DMS153 treated with DMSO at 0.1 percent for 48 hours (cell line): ENCODE results near the gene ANXA7.
"Not testable (repeated sequence)": the region's sequence is repeated elsewhere in the genome, so short reads cannot be mapped to it uniquely, and the experiment has no call there.

Source experiments
- DNase-seq: peaks from one replicate; lab custom pipeline; 2025; ENCODE audit not compliant: unreplicated experiment; lab: John Stamatoyannopoulos, UW

ANXA7 gene

GRCh38 chr10:73340121-73340520 is 73.7 kb downstream of the ANXA7 start:
- DNase-seq, result no peak

DNA sequence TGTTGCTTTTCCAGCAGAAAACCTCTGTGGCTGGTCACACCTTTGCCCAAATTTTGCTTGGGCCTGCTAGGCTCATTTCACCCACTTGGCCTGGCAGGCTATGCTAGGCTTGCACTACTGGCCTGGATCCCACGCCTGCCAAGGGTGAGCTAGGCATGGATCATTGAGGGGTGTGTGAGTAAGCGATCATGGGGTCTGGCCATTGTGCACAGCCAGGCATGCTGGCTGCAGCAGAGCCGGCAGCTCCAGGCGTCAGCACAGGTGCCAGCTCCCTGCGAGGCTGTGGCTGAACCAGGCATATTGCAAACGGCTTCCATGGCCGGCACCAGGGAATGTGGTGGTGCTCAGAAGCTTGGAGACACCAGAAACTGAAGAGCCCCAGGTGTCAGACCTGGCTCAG is 74.4 kb downstream of the ANXA7 start:
- DNase-seq, result no peak

DNA sequence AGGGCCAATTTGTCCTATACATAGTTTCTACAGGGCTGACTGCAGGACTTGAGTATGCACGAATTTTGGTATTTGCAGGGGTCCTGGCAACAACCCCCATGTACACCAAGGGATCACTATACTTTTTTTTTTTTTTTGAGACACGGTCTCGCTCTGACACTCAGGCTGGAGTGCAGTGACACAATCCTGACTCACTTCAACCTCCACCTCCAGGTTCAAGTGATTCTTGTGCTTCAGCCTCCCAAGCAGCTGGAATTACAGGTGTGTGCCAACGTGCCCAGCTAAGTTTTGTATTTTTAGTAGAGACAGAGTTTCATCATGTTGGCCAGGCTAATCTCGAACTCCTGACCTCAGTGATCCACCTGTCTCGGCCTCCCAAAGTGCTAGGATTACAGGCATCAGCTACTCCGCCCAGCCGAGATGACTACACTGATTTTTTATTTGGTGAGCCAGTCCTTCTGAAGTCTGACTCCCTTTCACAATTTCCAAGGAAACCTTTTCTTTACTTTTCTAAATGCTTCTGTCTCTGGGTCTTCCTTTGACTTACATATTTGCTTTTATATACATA is 75.0 kb downstream of the ANXA7 start:
- no peak for DNase-seq

DNA sequence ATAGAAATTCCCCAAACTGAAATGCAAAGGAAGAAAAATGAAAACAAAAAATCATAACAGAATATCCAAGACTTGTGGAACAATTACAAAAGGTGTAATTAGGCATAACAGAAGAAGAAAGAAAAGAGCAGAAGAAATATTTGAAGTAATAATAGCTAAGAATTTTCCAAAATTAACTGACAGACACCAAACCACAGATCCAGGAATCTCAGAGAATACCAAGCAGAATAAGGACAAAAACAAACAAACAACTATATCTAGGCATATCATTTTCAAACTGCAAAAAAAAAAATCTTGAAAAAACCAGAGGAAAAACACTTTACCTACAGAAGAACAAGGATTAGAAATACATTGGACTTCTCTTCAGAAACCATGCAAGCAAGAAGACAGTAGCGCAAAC is 80.7 kb downstream of the ANXA7 start:
- no peak for DNase-seq

- no peak for DNase-seq
Measured at GRCh38 chr10:73332379-73332778, 81.5 kb downstream of the ANXA7 start.

DNA sequence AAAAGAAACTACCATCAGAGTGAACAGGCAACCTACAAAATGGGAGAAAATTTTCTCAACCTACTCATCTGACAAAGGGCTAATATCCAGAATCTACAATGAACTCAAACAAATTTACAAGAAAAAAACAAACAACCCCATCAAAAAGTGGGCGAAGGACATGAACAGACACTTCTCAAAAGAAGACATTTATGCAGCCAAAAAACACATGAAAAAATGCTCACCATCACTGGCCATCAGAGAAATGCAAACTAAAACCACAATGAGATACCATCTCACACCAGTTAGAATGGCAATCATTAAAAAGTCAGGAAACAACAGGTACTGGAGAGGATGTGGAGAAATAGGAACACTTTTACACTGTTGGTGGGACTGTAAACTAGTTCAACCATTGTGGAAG is 85.3 kb downstream of the ANXA7 start:
- not testable (repeated sequence) for DNase-seq

- not testable (repeated sequence) for DNase-seq
Measured at GRCh38 chr10:73325290-73325689, 88.6 kb downstream of the ANXA7 start.
